Transverse colon (tissue), 4 donors: ENCODE results near the gene FXYD6. TPM values are rescaled to one million over a fixed set of nuclear protein-coding genes. Genes with fewer than 3 reads are reported as not detected.

Experiments used
- DNase-seq: peaks from one replicate; pipeline ENCODE4 v3.0.0-alpha.2; 2019
- H3K27ac ChIP-seq, 4 donors: fragments of 200-600 bp; sonication (generic); 2 replicates each; pipeline ENCODE4 v1.5.1; 2016 to 2018; ENCODE audit warnings: inconsistent platforms in 4 of 4
- H3K27me3 ChIP-seq: fragments of 200-600 bp; sonication (generic); 2 replicates; pipeline ENCODE4 v1.5.1; 2017; ENCODE audit warnings: inconsistent platforms
- H3K36me3 ChIP-seq, 4 donors: fragments of 200-600 bp; sonication (generic); 2 replicates each; pipeline ENCODE4 v1.5.1; 2017 to 2019; ENCODE audit warnings: inconsistent platforms in 4 of 4
- H3K4me1 ChIP-seq, 4 donors: fragments of 200-600 bp; sonication (generic); 2 replicates each; pipeline ENCODE4 v1.5.1; 2017 to 2020; ENCODE audit warnings: inconsistent platforms in 4 of 4
- H3K4me3 ChIP-seq, 4 donors: fragments of 200-600 bp; sonication (generic); 1 replicate in 1 of 4; 2 replicates in 3 of 4; pipeline versions ENCODE4 v1.5.1 to v1.6.1; 2017 to 2019; ENCODE audit warnings: inconsistent platforms in 4 of 4
- H3K9me3 ChIP-seq, 2 donors: fragments of 200-600 bp; sonication (generic); 2 replicates each; pipeline ENCODE4 v1.5.1; 2017 to 2019; ENCODE audit warnings: inconsistent platforms in 2 of 2
- EP300 ChIP-seq: sonication (generic); formaldehyde crosslinking; IDR thresholded peaks from one replicate; pipeline ENCODE4 v1.6.1; 2017; ENCODE audit warnings: antibody characterized with exemption, low read depth
- POLR2A ChIP-seq: fragments of 450-650 bp; IDR thresholded peaks from one replicate; pipeline ENCODE4 v1.6.1; 2016; ENCODE audit warnings: antibody characterized with exemption, mild to moderate bottlenecking, moderate library complexity
- POLR2AphosphoS5 ChIP-seq, 3 donors: sonication (generic); formaldehyde crosslinking; IDR thresholded peaks; one replicate each; pipeline ENCODE4 v1.6.1; 2016; ENCODE audit warnings: antibody characterized with exemption in 3 of 3
- WGBS, 2 donors: methylation state at CpG; one replicate each; pipeline ENCODE4 v1.1.5; 2018; ENCODE audit warnings: low coverage in 1 of 2; 5-methylcytosine and 5-hydroxymethylcytosine counted together
- in situ Hi-C, 4 donors: fragments of 200-750 bp; cut with MboI; loops; one replicate each; pipeline versions ENCODE4 v1.15.0 to v1.15.1; 2017; ENCODE audit warnings: low sequenced_read_pairs in 3 of 4, low pct_ligation_motif_present in 1 of 4, low pct_unique_long_range_greater_than_20kb in 1 of 4
- intact Hi-C: fragments of 100-400 bp; cut with DNase I; formaldehyde crosslinking; loops from one replicate; pipeline ENCODE4 v1.15.1; 2023; ENCODE audit warnings: low total_unique reads
- total RNA-seq, 4 donors: library from RNA; depleted of rRNA; stranded (reverse); fragments of >200 nt; gene quantifications; one replicate each; pipeline ENCODE4 v1.1.0, GENCODE V29; 2016
- TF ChIP-seq, protein P1 (sequence below), 5 experiments: fragments of 200-600 bp in 3 of 5; fragments of 450-650 bp in 2 of 5; sonication (generic) in 3 of 5; IDR thresholded peaks; 1 replicate in 2 of 5; 2 replicates in 3 of 5; pipeline ENCODE4 v1.5.1; 2016 to 2017; ENCODE audit warnings: antibody characterized with exemption in 5 of 5, inconsistent platforms in 3 of 5, mild to moderate bottlenecking in 2 of 5, moderate library complexity in 1 of 5

Gene FXYD6
- total RNA-seq, 4 donors from 2014 or later = 29.2 to 62.5 (median 46.0) TPM

GRCh38 chr11:117805045-117805444 is 71.4 kb downstream of the FXYD6 start:
- Histone ChIP-seq H3K4me3 (no peak overlapping the region), H3K27ac (no peak overlapping the region), H3K4me1 (peaks cover 0 to 18% (median 11%) of the 10 kb centered on the region in 4 donors), H3K36me3 (no peaks in the 10 kb centered on the region), H3K27me3 (no peaks in the 10 kb centered on the region), H3K9me3 (no peaks in the 10 kb centered on the region)
- in situ Hi-C loops = loop anchor here in 3 of 4 donors (10.0 to 25.0 kb wide), 4 partner anchors 250 to 368 kb away; no protein-coding TSS in a partner anchor
- WGBS, 2 donors = 60 to 61% methylated on average over 1 of the region's 1 CpG
- no peak for TF ChIP-seq EP300
- no peak for TF ChIP-seq POLR2AphosphoS5 (IDR thresholded peaks at IDR 0.05)
- TF ChIP-seq POLR2A = no peak
- TF ChIP-seq, protein P1, sequence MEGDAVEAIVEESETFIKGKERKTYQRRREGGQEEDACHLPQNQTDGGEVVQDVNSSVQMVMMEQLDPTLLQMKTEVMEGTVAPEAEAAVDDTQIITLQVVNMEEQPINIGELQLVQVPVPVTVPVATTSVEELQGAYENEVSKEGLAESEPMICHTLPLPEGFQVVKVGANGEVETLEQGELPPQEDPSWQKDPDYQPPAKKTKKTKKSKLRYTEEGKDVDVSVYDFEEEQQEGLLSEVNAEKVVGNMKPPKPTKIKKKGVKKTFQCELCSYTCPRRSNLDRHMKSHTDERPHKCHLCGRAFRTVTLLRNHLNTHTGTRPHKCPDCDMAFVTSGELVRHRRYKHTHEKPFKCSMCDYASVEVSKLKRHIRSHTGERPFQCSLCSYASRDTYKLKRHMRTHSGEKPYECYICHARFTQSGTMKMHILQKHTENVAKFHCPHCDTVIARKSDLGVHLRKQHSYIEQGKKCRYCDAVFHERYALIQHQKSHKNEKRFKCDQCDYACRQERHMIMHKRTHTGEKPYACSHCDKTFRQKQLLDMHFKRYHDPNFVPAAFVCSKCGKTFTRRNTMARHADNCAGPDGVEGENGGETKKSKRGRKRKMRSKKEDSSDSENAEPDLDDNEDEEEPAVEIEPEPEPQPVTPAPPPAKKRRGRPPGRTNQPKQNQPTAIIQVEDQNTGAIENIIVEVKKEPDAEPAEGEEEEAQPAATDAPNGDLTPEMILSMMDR (IDR thresholded peaks at IDR 0.05) = no peak
- no peak for DNase-seq
- intact Hi-C loops = no loop called here

GRCh38 chr11:117803896-117804295 is 72.6 kb downstream of the FXYD6 start:
- Histone ChIP-seq H3K9me3 (no peaks in the 10 kb centered on the region), H3K4me3 (no peak overlapping the region), H3K4me1 (peaks cover 0 to 12% (median 3%) of the 10 kb centered on the region in 4 donors), H3K27ac (no peak overlapping the region), H3K36me3 (no peaks in the 10 kb centered on the region), H3K27me3 (no peaks in the 10 kb centered on the region)
- intact Hi-C loops (no loop called here), in situ Hi-C loops (loop anchor here in 3 of 4 donors (10.0 to 25.0 kb wide), 4 partner anchors 251 to 367 kb away; no protein-coding TSS in a partner anchor)
- no peak for DNase-seq
- TF ChIP-seq POLR2A = no peak
- TF ChIP-seq, protein P1 (IDR thresholded peaks at IDR 0.05) = no peak
- no peak for TF ChIP-seq EP300
- no peak for TF ChIP-seq POLR2AphosphoS5 (IDR thresholded peaks at IDR 0.05)
- WGBS, 2 donors = 84% methylated on average over 8 of the region's 8 CpGs; no CpG with 5 or more reads in 1 of the 2 donors

GRCh38 chr11:117799634-117800033 is 76.8 kb downstream of the FXYD6 start:
- peaks cover 9 to 21% (median 16%) of the 10 kb centered on the region in 4 donors for H3K4me1 ChIP-seq
- peaks cover 36% of the 10 kb centered on the region for H3K27me3 ChIP-seq
- no peak overlapping the region for H3K4me3 ChIP-seq
- H3K27ac ChIP-seq = no peak overlapping the region
- 46 to 61% methylated on average over 3 to 5 of the region's 5 CpGs for WGBS, 2 donors
- intact Hi-C loops = no loop called here
- peak; percentile 23 for DNase-seq
- no peaks in the 10 kb centered on the region for H3K36me3 ChIP-seq
- in situ Hi-C loops = loop anchor here (10.0 to 25.0 kb wide), 4 partner anchors 255 to 362 kb away; no protein-coding TSS in a partner anchor
- H3K9me3 ChIP-seq = no peaks in the 10 kb centered on the region
- no peak for TF ChIP-seq POLR2A
- TF ChIP-seq POLR2AphosphoS5 (IDR thresholded peaks at IDR 0.05) = no peak
- no peak for TF ChIP-seq EP300
- TF ChIP-seq, protein P1 (IDR thresholded peaks at IDR 0.05) = no peak

- H3K36me3 ChIP-seq = no peaks in the 10 kb centered on the region
- H3K27me3 ChIP-seq = peaks cover 51% of the 10 kb centered on the region
- in situ Hi-C loops (loop anchor here in 1 of 4 donors (25.0 kb wide), 1 partner anchor 360 kb away; no protein-coding TSS in a partner anchor), intact Hi-C loops (no loop called here)
- WGBS, 2 donors = 4% methylated on average over 16 of the region's 66 CpGs; no CpG with 5 or more reads in 1 of the 2 donors
- H3K4me1 ChIP-seq = peaks cover 9 to 21% (median 16%) of the 10 kb centered on the region in 4 donors
- TF ChIP-seq, protein P1 (IDR thresholded peaks at IDR 0.05) = no peak
- no peak for TF ChIP-seq POLR2AphosphoS5 (IDR thresholded peaks at IDR 0.05)
- no peak for TF ChIP-seq POLR2A
- no peak for TF ChIP-seq EP300
- no peak for DNase-seq
- peak within 1 kb of the TSS in 1 of 4 donors; percentile 14 for H3K27ac ChIP-seq
- no peaks in the 10 kb centered on the region for H3K9me3 ChIP-seq
- peak within 1 kb of the TSS in 3 of 4 donors; percentile 27 to 50 (median 41) for H3K4me3 ChIP-seq
Measured at GRCh38 chr11:117796872-117797529, 79.5 kb downstream of the FXYD6 start, which contains the start of gene DSCAML1. DSCAML1 (minus strand) TSS chr11:117797216; CDS start chr11:117797079, 137 bp downstream.
